Measurements from ENCODE around the gene ZFYVE28. TPM values are rescaled to one million over a fixed set of nuclear protein-coding genes. Genes with fewer than 3 reads are reported as not detected.

The ZFYVE28 gene
- total RNA-seq, 1 experiment from 2014 or later = 19.2 TPM

- ATAC-seq (no peak), DNase-seq (ENCODE audit: low read depth, low spot score) (no peak)
- Histone ChIP-seq H3K36me3 (ENCODE audit: control insufficient read depth in 1 of 2, insufficient read depth in 2 of 2, low read length in 2 of 2) (no peaks in the 10 kb centered on the region), H3K79me2 (ENCODE audit: insufficient read depth, low read length) (peaks cover 52% of the 10 kb centered on the region), H3K9me3 (ENCODE audit: control insufficient read depth in 1 of 2, insufficient read depth in 1 of 2, low read depth in 1 of 2, low read length in 2 of 2) (no peaks in the 10 kb centered on the region), H2AFZ (ENCODE audit: low read depth, low read length, poor library complexity, severe bottlenecking) (no peak overlapping the region), H3K27ac (ENCODE audit: low read depth, low read length) (no peak overlapping the region), H3K4me1 (ENCODE audit: control insufficient read depth in 1 of 2, insufficient read depth in 2 of 2, low read length in 2 of 2) (peaks cover 39 to 78% of the 10 kb centered on the region in 2 experiments), H3K4me3 (replicated peaks in 1 of 2; ENCODE audit: low read depth in 1 of 2, low read length in 2 of 2) (no peak overlapping the region), H4K20me1 (ENCODE audit: insufficient read depth) (no peaks in the 10 kb centered on the region), H3K9ac (ENCODE audit: low read length) (peak overlapping the region; percentile 68; the same call in 1 of the 2 replicates), H3K4me2 (ENCODE audit: low read length) (peak overlapping the region; percentile 96; the same call in 1 of the 2 replicates), H3K27me3 (ENCODE audit: insufficient read depth, low read length) (peaks cover 11% of the 10 kb centered on the region; the same call in 1 of the 2 replicates), H3K9me2 (ENCODE audit: insufficient read depth) (no peaks in the 10 kb centered on the region)
- CTCF ChIA-PET = interaction anchor here (2.3 kb wide), 1 partner anchor 26 kb away, joined by 9 read pairs; no protein-coding TSS in a partner anchor
- TF ChIP-seq SRF (IDR thresholded peaks at IDR 0.05; ENCODE audit: low read depth) (no peak), FOSL1 (IDR thresholded peaks at IDR 0.05; ENCODE audit: low read depth) (no peak), SP1 (IDR thresholded peaks at IDR 0.05; ENCODE audit: low read depth) (no peak), ZFX (IDR thresholded peaks at IDR 0.05) (no peak), SIN3A (IDR thresholded peaks at IDR 0.05; ENCODE audit: low read depth) (no peak), POLR2AphosphoS5 (IDR thresholded peaks at IDR 0.05; ENCODE audit: low read depth, low read length) (no peak), ELF1 (IDR thresholded peaks at IDR 0.05; ENCODE audit: borderline replicate concordance, low read depth) (no peak), EZH2 (IDR thresholded peaks at IDR 0.05) (no peak), MAX (IDR thresholded peaks at IDR 0.05) (no peak), ZNF274 (IDR thresholded peaks at IDR 0.05; ENCODE audit: low read depth, low read length) (no peak), CEBPB (IDR thresholded peaks at IDR 0.05; ENCODE audit: low read depth) (no peak), CBX3 (IDR thresholded peaks at IDR 0.05; ENCODE audit: low read depth) (no peak)
- TF ChIP-seq, protein P1, sequence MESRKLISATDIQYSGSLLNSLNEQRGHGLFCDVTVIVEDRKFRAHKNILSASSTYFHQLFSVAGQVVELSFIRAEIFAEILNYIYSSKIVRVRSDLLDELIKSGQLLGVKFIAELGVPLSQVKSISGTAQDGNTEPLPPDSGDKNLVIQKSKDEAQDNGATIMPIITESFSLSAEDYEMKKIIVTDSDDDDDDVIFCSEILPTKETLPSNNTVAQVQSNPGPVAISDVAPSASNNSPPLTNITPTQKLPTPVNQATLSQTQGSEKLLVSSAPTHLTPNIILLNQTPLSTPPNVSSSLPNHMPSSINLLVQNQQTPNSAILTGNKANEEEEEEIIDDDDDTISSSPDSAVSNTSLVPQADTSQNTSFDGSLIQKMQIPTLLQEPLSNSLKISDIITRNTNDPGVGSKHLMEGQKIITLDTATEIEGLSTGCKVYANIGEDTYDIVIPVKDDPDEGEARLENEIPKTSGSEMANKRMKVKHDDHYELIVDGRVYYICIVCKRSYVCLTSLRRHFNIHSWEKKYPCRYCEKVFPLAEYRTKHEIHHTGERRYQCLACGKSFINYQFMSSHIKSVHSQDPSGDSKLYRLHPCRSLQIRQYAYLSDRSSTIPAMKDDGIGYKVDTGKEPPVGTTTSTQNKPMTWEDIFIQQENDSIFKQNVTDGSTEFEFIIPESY (IDR thresholded peaks at IDR 0.05; ENCODE audit: extremely low read depth, insufficient replicate concordance, low read length) = no peak
- TF ChIP-seq, protein P2, sequence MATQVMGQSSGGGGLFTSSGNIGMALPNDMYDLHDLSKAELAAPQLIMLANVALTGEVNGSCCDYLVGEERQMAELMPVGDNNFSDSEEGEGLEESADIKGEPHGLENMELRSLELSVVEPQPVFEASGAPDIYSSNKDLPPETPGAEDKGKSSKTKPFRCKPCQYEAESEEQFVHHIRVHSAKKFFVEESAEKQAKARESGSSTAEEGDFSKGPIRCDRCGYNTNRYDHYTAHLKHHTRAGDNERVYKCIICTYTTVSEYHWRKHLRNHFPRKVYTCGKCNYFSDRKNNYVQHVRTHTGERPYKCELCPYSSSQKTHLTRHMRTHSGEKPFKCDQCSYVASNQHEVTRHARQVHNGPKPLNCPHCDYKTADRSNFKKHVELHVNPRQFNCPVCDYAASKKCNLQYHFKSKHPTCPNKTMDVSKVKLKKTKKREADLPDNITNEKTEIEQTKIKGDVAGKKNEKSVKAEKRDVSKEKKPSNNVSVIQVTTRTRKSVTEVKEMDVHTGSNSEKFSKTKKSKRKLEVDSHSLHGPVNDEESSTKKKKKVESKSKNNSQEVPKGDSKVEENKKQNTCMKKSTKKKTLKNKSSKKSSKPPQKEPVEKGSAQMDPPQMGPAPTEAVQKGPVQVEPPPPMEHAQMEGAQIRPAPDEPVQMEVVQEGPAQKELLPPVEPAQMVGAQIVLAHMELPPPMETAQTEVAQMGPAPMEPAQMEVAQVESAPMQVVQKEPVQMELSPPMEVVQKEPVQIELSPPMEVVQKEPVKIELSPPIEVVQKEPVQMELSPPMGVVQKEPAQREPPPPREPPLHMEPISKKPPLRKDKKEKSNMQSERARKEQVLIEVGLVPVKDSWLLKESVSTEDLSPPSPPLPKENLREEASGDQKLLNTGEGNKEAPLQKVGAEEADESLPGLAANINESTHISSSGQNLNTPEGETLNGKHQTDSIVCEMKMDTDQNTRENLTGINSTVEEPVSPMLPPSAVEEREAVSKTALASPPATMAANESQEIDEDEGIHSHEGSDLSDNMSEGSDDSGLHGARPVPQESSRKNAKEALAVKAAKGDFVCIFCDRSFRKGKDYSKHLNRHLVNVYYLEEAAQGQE (IDR thresholded peaks at IDR 0.05; ENCODE audit: low read depth) = no peak
- TF ChIP-seq, protein P3, sequence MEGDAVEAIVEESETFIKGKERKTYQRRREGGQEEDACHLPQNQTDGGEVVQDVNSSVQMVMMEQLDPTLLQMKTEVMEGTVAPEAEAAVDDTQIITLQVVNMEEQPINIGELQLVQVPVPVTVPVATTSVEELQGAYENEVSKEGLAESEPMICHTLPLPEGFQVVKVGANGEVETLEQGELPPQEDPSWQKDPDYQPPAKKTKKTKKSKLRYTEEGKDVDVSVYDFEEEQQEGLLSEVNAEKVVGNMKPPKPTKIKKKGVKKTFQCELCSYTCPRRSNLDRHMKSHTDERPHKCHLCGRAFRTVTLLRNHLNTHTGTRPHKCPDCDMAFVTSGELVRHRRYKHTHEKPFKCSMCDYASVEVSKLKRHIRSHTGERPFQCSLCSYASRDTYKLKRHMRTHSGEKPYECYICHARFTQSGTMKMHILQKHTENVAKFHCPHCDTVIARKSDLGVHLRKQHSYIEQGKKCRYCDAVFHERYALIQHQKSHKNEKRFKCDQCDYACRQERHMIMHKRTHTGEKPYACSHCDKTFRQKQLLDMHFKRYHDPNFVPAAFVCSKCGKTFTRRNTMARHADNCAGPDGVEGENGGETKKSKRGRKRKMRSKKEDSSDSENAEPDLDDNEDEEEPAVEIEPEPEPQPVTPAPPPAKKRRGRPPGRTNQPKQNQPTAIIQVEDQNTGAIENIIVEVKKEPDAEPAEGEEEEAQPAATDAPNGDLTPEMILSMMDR (IDR thresholded peaks at IDR 0.05 in 2 of 3, conservative IDR thresholded peaks at IDR 0.05 in 1 of 3; ENCODE audit: borderline replicate concordance in 1 of 3, insufficient read depth in 1 of 3, low read depth in 2 of 3, low read length in 2 of 3) = no peak
- TF ChIP-seq, protein P4, sequence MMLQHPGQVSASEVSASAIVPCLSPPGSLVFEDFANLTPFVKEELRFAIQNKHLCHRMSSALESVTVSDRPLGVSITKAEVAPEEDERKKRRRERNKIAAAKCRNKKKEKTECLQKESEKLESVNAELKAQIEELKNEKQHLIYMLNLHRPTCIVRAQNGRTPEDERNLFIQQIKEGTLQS (IDR thresholded peaks at IDR 0.05) = no peak
- BruUV-seq (replicated peaks) = no TSS peak
- RAD21 ChIA-PET (ENCODE audit: low non-redundant PET in 1 of 2, low total read pairs in 2 of 2, uncharacterized antibody in 2 of 2, unreplicated experiment in 2 of 2) = no interaction called here
- POLR2A ChIA-PET = no interaction called here
- intact Hi-C loops (cut with micrococcal nuclease) = no loop called here
These were observed 3.2 kb downstream of the ZFYVE28 start for GRCh38 chr4:2415213-2415612.

All from HCT116 (cell line).